ENCODE measurements around the gene ACAD8. TPM values are rescaled to one million over a fixed set of nuclear protein-coding genes. Genes with fewer than 3 reads are reported as not detected.
"Not testable (repeated sequence)": the region's sequence is repeated elsewhere in the genome, so short reads cannot be mapped to it uniquely, and the experiment has no call there.

The ACAD8 gene
- total RNA-seq, 1 donor from 2014 or later: 37.6 TPM

- TF ChIP-seq CTCF (IDR thresholded peaks at IDR 0.05; ENCODE audit: unreplicated experiment): no peak
- H3K4me3 Mint-ChIP-seq (ENCODE audit: low read depth): no peak overlapping the region
Observed at GRCh38 chr11:134283461-134284230, 30.3 kb downstream of the ACAD8 start.

GRCh38 chr11:134284349-134284748, 31.0 kb downstream of the ACAD8 start:
- H3K27ac Mint-ChIP-seq; H3K4me3 Mint-ChIP-seq (ENCODE audit: low read depth); H3K36me3 Mint-ChIP-seq (ENCODE audit: insufficient read depth); DNase-seq (ENCODE audit: low spot score, unreplicated experiment); H3K9me3 Mint-ChIP-seq (ENCODE audit: low read depth); H3K4me1 Mint-ChIP-seq (ENCODE audit: low read depth): not testable (repeated sequence)
- peaks cover 39% of the 10 kb centered on the region for H3K27me3 Mint-ChIP-seq

More at GRCh38 chr11:134283461-134284230, 30.3 kb downstream of the ACAD8 start:
- peaks cover 42% of the 10 kb centered on the region for H3K27me3 Mint-ChIP-seq
- DNase-seq (ENCODE audit: low spot score, unreplicated experiment): no peak
- H3K4me1 Mint-ChIP-seq (ENCODE audit: low read depth): no peaks in the 10 kb centered on the region
- no peaks in the 10 kb centered on the region for H3K9me3 Mint-ChIP-seq (ENCODE audit: low read depth)
- H3K36me3 Mint-ChIP-seq (ENCODE audit: insufficient read depth): no peaks in the 10 kb centered on the region
- H3K27ac Mint-ChIP-seq: no peak overlapping the region

GRCh38 chr11:134287561-134287960, 34.2 kb downstream of the ACAD8 start:
- H3K27me3 Mint-ChIP-seq: peaks cover 18% of the 10 kb centered on the region
- H3K4me3 Mint-ChIP-seq (ENCODE audit: low read depth): no peak overlapping the region

GRCh38 chr11:134288486-134288885, 35.1 kb downstream of the ACAD8 start:
- TF ChIP-seq CTCF (IDR thresholded peaks at IDR 0.05; ENCODE audit: unreplicated experiment): no peak
- peaks cover 22% of the 10 kb centered on the region for H3K27me3 Mint-ChIP-seq
- no peaks in the 10 kb centered on the region for H3K36me3 Mint-ChIP-seq (ENCODE audit: insufficient read depth)
- no peak overlapping the region for H3K4me3 Mint-ChIP-seq (ENCODE audit: low read depth)
- DNase-seq (ENCODE audit: low spot score, unreplicated experiment): no peak
- no peaks in the 10 kb centered on the region for H3K9me3 Mint-ChIP-seq (ENCODE audit: low read depth)
- no peak overlapping the region for H3K27ac Mint-ChIP-seq
- H3K4me1 Mint-ChIP-seq (ENCODE audit: low read depth): no peaks in the 10 kb centered on the region

More at GRCh38 chr11:134287561-134287960, 34.2 kb downstream of the ACAD8 start:
- Mint-ChIP-seq H3K9me3 (ENCODE audit: low read depth) (no peaks in the 10 kb centered on the region), H3K36me3 (ENCODE audit: insufficient read depth) (no peaks in the 10 kb centered on the region), H3K4me1 (ENCODE audit: low read depth) (no peaks in the 10 kb centered on the region), H3K27ac (no peak overlapping the region)
- DNase-seq (ENCODE audit: low spot score, unreplicated experiment): no peak
- TF ChIP-seq CTCF (IDR thresholded peaks at IDR 0.05; ENCODE audit: unreplicated experiment): no peak

DNA sequence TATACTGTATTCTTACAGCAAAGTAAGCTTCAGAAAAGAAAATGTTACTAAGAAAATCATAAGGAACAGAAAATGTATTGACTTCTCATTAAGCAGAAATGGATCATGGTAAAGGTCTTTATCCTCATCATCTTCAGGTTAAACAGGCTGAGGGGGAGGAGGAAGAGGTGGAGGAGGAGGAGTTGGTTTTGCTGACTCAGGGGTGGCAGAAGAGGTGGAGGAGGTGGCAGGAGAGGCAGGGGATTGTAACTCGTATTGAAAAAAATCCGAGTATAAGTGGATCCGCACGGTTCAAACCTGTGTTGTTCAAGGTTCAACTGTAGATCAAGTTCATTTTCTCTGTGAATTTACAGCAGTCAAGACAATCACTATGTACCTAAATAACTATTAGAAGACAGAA, 35.8 kb downstream of the ACAD8 start:
- DNase-seq (ENCODE audit: low spot score, unreplicated experiment): no peak
- TF ChIP-seq CTCF (IDR thresholded peaks at IDR 0.05; ENCODE audit: unreplicated experiment): no peak
- H3K4me3 Mint-ChIP-seq (ENCODE audit: low read depth): no peak overlapping the region
- no peaks in the 10 kb centered on the region for H3K9me3 Mint-ChIP-seq (ENCODE audit: low read depth)
- H3K4me1 Mint-ChIP-seq (ENCODE audit: low read depth): no peaks in the 10 kb centered on the region
- peaks cover 15% of the 10 kb centered on the region for H3K27me3 Mint-ChIP-seq
- H3K36me3 Mint-ChIP-seq (ENCODE audit: insufficient read depth): no peaks in the 10 kb centered on the region
- no peak overlapping the region for H3K27ac Mint-ChIP-seq

GRCh38 chr11:134289789-134290188, 36.4 kb downstream of the ACAD8 start:
- H3K36me3 Mint-ChIP-seq (ENCODE audit: insufficient read depth): no peaks in the 10 kb centered on the region
- peaks cover 19% of the 10 kb centered on the region for H3K27me3 Mint-ChIP-seq
- H3K4me3 Mint-ChIP-seq (ENCODE audit: low read depth): no peak overlapping the region
- no peak for TF ChIP-seq CTCF (IDR thresholded peaks at IDR 0.05; ENCODE audit: unreplicated experiment)
- H3K9me3 Mint-ChIP-seq (ENCODE audit: low read depth): no peaks in the 10 kb centered on the region
- DNase-seq (ENCODE audit: low spot score, unreplicated experiment): no peak
- no peak overlapping the region for H3K27ac Mint-ChIP-seq
- H3K4me1 Mint-ChIP-seq (ENCODE audit: low read depth): no peaks in the 10 kb centered on the region

All from progenitor cell of endocrine pancreas (in vitro differentiated cells).